Activated CD8-positive, alpha-beta memory T cell treated with anti-CD3 and anti-CD28 coated beads for 1 hour (primary cell): ENCODE data around the gene SLX9.
"Not testable (repeated sequence)": the region's sequence is repeated elsewhere in the genome, so short reads cannot be mapped to it uniquely, and the experiment has no call there.

Experiments used
- DNase-seq, 2 donors: peaks; one replicate each; pipeline ENCODE4 v3.0.0-alpha.2; 2020; ENCODE audit warnings: low read depth in 1 of 2; ENCODE audit errors: extremely low read depth in 1 of 2

The SLX9 gene

GRCh38 chr21:44928500-44929241 is 11.2 kb upstream of the SLX9 start:
- DNase-seq, result not testable (repeated sequence)

DNA sequence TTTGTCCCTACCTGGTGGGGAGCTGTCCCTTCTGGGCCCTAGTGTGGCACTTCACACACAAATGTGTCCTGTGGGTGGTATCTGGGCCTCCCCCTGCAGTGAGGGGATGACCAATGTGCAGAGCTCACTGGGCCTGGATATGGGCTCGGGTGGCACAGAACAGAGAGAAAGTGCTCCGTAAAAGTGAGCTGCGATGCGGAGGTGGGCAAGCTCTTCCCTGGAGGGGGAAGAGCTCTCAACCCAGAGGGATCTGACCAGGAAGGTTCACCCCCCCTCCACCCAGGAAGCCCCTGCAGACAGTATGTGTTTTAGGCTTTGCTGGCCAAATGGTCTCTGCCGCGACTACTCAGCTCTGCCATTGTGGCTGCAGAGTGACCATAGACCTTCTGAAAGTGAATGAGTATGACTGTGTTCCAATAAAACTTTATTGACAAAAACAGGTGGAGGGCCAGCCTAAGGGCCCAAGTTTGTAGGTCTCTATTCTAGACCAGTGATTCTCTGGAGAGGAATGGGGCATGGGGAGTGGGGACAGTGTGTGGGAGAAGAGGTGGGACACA is 10.5 kb upstream of the SLX9 start:
- no peak for DNase-seq

- DNase-seq, result no peak
Measured at GRCh38 chr21:44929799-44930542, 9.9 kb upstream of the SLX9 start.

GRCh38 chr21:44930543-44930981 is 9.3 kb upstream of the SLX9 start:
- no peak for DNase-seq

DNA sequence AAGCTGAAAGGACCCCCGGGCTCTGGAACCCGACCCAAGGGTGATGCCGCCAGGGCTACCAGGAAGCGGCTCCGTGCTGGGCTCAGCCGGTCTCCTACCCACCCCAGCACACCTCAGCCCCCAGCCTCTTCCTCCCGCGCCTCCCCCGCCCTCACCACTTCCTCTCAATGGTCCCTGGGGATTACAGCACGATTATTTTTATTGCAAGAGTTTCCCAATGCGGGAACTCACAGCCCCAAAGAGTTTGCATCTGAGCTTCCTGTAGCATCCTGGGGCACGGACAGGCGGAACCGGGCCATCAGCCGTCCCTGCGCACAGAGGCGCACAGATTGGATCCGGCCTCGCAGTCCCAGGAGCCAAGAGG is 8.7 kb upstream of the SLX9 start:
- DNase-seq, result no peak

GRCh38 chr21:44931501-44932407 is 8.1 kb upstream of the SLX9 start:
- no peak for DNase-seq

DNA sequence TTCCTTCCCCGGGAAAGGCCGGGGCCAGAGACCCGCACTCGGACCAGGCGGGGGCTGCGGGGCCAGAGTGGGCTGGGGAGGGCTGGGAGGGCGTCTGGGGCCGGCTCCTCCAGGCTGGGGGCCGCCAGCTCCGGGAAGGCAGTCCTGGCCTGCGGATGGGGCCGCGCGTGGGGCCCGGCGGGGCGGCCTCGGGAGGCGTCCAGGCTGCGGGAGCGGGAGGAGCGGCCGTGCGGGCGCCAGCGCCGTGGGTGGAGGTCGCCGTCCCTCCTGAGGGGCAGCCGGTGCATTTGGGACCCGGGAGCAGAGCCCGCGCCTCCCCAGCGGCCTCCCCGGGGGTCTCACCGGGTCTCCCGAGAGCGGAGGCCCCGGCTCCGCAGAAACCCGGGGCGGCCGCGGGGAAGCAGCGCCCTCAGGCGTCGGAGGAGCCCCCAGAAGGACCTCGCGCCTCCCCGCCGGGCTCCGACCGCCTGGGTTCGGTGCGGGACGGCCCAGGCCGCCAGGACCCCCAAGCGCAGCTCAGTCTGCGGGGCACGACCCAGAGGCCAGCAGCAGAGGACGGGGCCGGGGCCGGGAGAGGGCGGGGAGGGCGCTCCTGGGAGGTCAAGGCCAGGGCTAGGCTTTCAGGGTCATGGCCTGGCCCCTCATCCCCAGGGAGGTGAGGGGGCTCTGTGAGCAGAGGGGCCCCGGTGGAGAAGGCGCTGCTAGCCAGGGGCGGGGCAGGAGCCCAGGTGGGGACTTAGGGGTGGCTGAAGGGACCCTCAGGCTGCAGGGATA is 7.2 kb upstream of the SLX9 start:
- peak in 1 of 2 donors; percentile 67 for DNase-seq

- DNase-seq, result no peak
Measured at GRCh38 chr21:44933199-44933917, 6.5 kb upstream of the SLX9 start.

DNA sequence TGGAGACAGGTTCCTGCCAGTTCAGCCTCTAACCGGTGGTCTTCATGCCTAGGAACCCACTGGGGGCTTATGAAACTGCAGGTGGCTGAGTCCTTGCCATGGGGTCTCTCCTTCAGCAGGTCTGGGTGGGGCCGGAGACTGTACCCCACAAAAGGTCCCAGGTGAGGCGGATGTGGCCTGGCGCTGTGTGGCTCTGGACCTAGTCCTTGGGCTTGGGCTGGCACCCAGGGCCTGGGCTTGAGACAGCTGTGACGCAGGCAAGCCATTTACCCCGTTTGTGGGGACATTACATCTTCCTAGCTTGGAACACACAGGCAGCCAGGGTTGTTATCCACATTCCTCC is 5.9 kb upstream of the SLX9 start:
- no peak for DNase-seq

GRCh38 chr21:44934276-44934675 is 5.6 kb upstream of the SLX9 start:
- no peak for DNase-seq

DNA sequence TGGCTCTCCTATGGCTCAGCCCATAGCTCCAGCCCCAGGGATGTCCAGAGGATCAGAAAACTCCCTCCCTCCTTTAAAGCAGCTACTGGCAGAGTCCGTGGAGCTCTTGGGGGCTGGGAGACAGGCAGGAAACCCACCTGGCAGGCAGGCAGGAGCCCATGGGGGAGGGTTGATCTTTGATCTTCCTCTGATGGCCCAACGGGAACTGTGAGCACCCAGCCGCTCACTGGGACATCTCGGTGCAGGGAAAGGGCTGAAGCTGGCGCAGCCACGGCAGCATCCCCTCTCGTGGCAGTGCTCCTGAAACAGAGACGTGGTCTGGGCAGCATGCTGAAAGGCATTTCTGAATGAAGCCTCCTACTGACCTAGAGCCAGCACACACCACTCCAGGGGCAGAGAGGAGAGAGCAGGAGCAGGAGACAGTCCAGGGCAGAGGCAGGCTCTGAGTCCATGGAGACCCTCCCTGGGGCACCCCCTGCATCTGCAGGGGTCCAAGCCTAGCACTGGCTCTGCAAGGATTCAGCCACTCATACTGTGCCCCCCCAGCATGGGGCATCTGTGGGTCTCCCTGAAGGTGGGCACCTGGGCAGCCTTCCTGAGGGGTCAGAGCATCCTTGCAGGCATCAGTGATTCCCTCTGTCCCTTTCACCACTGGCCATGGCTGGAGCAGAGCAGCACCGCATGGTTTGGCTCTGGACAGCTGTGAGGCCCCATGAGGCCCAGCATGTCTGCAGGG is 4.9 kb upstream of the SLX9 start:
- no peak for DNase-seq

- no peak for DNase-seq
Measured at GRCh38 chr21:44935533-44935927, 4.3 kb upstream of the SLX9 start.

- no peak for DNase-seq
Measured at GRCh38 chr21:44938772-44939531, 877 bp upstream of the SLX9 start.

- no peak for DNase-seq
Measured at GRCh38 chr21:44940116-44940631, 345 bp downstream of the SLX9 start.

GRCh38 chr21:44941567-44941966 is 1.7 kb downstream of the SLX9 start:
- no peak for DNase-seq

DNA sequence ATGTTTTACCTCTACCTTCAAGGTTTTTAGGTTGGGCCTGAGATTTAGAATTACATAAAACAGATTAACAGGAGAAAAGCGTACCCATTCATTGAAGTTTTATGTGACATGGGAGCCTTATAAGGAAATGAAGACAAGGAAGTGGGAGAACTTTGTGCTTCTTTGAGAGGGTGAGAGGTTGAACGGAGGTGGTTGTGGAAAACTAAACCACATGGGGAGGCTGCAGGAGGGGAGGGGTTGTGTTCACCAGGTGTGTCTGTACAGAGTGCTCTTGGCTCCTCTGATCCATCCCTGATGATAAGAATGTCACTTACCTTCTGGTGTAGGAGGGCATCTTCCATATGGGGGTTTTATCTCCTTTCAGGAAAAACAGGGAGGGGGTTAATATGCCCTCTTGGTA is 2.7 kb downstream of the SLX9 start:
- DNase-seq, result no peak

- no peak for DNase-seq
Measured at GRCh38 chr21:44943005-44943685, 3.3 kb downstream of the SLX9 start.
